Stimulated activated CD8-positive, alpha-beta memory T cell treated with anti-CD3 and anti-CD28 coated beads, Interleukin-7, amount 100 ng/mL, for 48 hours (primary cell): ENCODE results near the gene HOXB9.

Experiments used
- DNase-seq, 2 donors: peaks; one replicate each; pipeline ENCODE4 v3.0.0-alpha.2; 2020; ENCODE audit warnings: low read depth in 1 of 2; ENCODE audit errors: extremely low read depth in 1 of 2

Gene HOXB9

DNA sequence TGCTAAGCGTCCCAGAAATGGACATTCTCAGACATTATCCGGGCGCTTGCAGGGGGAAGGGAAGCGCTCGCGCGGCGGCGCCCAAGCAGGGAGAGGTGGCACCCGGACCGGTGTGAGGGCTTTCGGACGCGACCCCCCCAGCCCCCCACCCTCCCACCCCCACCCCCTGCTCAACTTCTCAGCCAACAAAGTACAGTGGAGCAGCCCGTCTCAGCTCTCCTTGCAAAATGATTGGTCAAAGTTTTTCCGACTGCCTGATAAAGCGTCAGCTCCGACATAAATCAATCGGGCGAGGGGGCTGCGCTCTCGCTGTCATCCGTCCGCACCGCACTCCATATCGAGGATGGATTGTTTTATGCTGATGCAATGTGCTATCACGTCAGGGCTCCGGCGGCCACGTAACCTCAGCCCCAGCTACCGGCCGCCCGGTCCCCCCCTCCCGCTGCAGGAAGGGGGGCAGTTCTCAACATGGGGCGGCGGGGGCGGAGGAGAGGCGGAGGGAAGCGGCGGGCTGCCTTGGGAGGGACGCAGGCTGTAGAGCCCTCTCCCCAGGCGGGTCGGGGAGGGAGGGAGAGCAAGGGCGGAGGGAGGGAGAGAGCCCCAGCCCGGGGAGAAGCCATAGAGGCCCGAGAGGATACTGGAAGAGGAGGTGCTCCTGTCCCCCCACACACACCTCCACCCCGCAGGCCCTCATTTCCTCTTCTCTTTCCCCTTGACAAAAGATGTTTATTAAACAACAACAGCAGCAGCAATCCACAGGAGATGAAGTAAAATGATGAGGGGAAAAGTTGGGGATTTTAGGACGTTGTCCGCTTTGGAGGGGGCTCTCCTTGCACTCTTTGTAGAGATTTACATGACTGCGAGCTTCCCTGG is at the start of gene HOXB9:
TSS of gene HOXB9 (minus strand) at position 114 of the 873 bp plus-strand sequence. CDS start at position 25, 89 bp downstream.
- DNase-seq = no peak

- no peak for DNase-seq
These were observed 46.2 kb upstream of the HOXB9 start for GRCh38 chr17:48672340-48672739.

- peak in 1 of 2 donors; percentile 22 for DNase-seq
These were observed 45.6 kb upstream of the HOXB9 start for GRCh38 chr17:48671697-48672171.

GRCh38 chr17:48663134-48663924 is 37.2 kb upstream of the HOXB9 start:
- DNase-seq = no peak

DNA sequence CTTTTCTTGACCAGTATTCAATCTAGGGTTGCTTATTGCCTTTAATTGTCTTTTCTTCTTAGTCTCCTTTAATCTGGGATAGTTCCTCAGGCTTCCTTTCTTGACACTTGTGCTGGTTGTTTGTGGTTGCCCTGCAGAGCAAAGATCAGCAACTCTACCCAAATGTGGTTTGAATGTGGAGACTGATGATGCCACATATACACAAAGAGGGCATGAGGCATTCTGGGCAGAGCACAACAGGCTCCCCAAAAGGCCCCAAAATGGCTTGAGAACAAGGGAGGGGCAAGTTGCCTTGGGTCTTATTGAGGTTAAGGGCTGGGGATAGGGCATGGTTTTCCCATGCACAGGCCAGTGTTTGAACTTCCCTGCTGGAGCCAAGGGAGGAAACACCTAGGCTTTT is 29.8 kb upstream of the HOXB9 start:
- no peak for DNase-seq

- no peak for DNase-seq
These were observed 23.6 kb upstream of the HOXB9 start for GRCh38 chr17:48649741-48650140.

- no peak for DNase-seq
These were observed 21.7 kb upstream of the HOXB9 start for GRCh38 chr17:48647963-48648245.

DNA sequence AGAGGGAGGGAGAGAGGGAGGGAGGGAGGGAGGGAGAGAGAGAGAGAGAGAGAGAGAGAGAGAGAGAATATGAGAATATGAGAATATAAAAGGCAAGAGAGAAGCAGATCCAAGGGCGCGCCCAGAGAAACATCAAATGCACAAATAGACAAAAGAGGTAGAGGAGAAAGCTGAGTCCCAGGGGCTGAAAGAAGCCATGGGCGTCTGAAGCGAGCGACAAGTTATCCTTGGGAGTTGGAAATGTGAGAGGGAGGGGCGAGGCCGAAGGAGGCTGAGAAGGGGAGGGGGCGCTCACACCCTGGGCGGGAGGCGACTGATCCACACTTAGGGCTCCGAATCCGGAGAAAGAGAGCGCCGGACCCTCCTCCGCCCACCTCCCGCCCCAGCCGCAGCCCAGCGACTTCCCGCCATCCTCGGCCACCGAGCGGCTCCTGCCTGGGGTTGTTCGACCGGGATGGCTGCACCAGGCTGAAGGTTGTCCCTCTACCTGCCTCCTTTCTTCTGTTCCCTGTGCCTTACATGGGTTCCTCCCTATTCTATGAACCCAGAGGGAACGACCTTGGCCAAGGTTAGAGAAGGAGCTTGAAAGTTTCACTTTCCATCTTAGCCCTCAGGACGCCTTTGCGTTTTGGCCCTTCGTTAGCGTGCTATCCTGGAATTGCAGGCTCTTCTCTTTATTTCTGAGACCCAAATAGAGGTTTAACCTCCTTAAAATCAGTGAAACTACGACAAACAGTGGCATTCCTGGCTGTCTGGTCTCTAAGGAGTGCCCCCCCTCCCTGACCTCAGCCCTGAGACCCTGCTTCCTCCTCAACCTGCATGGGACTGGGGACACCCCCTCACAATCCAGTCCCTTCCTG is 21.2 kb upstream of the HOXB9 start:
- DNase-seq = no peak

DNA sequence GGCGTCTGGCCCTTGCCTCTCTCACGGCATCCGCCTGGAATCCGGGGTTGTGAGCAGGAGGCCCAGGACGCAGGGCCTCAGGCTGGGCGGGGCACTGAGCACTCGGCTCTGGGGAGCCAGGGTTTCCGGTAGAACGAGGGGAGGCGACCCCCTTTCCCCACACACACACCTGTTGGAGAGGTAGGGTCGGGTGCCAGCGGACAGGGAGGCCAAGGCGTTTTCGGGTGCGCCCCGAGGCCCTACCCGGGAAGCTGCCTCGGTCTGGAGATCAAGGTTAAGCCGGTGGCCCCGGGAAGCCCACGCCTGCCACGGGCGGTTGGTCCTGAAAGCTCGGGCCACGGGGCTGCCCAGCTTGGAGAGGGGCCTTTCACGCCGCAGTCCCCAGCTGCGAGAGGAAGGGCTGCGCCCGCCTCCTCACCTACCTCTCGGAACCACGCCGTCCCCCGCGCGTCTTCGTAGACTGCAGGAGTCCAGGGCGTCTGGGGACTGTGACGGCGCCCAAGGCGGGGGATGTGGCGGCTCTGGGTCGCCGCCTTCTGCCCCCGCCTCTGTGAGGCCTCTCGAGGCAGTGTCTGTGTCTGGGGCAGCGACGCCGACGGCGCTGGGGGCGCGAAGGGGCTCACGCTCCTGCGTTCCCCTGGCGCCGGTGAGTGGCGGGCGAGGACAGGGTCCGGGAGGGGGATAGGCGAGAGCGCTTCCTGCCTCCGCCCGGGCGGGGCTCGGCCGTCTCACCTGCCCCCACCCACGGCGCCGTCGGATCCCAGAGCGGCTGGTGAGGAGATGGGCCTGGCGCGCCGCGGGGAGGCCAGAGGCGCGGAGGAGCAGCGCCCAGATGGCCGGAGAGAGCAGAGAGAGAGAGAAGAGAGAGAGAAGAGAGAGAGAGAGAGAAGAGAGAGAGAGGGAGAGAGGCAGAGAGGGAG is 20.3 kb upstream of the HOXB9 start:
- DNase-seq = no peak

- no peak for DNase-seq
These were observed 19.6 kb upstream of the HOXB9 start for GRCh38 chr17:48645639-48646182.

DNA sequence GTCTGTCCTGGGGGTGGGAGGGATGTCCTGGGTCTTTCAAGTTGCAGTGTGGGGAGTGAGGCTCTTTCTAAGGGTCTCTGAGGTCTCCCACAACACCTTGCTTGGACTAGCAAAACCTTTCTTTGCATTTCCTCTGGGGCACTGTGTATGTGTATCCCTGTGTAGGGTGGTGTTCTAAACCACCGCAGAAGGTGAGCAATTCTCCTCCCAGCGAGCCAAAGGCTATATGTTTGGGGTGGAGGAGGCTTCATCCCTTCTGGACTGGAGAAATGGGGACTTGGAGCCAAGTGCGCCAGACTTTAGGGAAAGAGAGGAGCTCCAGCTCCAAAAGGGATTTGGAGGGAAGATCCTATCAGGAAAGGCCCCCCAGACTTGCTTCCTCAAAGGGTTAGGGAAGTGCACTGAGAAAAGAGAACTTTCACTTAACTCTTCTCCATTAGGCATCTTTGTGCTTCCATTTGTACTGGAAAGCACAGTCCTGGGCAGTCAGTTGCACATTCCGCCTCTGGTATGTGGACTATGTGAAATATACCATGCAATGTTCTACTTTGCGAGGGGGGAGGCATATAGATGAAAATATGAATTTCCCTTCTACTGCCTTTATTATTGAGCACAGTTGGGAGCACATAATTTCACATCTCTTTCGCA is 18.9 kb upstream of the HOXB9 start:
- DNase-seq = no peak

- DNase-seq = no peak
These were observed 18.0 kb upstream of the HOXB9 start for GRCh38 chr17:48644159-48644558.

GRCh38 chr17:48643697-48644012 is 17.5 kb upstream of the HOXB9 start:
- DNase-seq = no peak

DNA sequence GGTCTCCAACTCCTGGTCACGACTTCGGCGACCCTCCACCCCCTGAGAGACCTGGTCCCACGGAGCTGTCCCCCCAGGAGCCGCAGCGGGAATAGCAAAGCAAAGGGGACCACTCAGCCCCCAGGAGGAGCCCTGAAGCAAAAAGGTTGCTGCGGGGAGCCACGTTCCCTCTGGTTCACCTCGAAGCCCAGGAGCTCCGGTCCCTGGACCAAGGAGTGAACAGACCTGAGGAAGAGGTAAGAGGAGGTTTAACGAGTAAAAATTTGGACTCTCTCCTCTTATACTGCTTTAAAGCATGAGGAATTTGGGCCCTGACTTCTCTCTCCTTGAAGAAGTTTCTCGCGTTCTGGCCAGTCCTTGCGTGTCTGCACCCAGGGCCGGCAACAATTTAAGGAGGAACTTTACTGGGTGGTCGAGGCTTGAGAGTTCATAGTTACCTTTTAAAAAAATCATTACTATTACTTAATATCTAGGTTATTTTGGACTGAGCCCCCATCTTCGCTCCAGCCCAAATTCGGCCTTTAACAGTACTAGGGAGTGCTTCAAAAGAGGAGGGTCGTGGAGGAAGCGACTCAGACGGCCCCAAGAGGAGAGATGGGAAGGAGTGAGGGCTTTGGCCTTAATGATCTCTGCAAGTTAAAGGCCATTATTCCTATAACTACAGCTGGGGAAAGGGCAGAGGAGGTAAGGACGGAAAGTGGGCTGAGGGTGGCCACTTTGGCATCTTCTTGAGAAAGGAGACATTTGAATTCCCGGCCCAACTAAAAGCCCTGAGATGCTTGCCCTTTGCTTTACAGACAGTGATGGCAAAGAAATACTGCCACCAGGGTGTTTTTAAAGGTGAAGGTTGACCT is 16.9 kb upstream of the HOXB9 start:
- no peak for DNase-seq

GRCh38 chr17:48642059-48642842 is 16.1 kb upstream of the HOXB9 start:
- no peak for DNase-seq

- no peak for DNase-seq
These were observed 15.4 kb upstream of the HOXB9 start for GRCh38 chr17:48641541-48642058.

DNA sequence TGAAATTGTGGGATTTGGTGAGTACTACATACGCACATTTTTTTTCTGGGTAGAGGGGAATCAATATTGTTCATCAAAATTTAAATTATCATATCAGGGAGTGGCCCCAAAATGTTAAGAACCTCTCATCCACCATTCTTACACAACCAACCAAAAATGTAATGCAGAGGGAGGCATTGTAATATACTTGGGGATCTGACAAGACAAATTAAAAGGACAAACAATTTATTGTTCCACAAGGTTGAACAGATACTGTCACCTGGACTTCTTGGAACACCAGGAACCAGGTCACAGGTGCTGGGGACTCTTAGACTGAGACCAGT is 14.7 kb upstream of the HOXB9 start:
- DNase-seq = no peak
